K562 (cell line): Measurements from ENCODE around the gene C17orf50. TPM values are rescaled to one million over a fixed set of nuclear protein-coding genes. Genes with fewer than 3 reads are reported as not detected.

Experiments
- ARID1B ChIP-seq: fragments of 450-650 bp; IDR thresholded peaks from 2 replicates; pipeline ENCODE4 v1.6.1; 2016; ENCODE audit warnings: antibody characterized with exemption, mild to moderate bottlenecking, inconsistent platforms
- CHD2 ChIP-seq: IDR thresholded peaks from 2 replicates; pipeline ENCODE4 v1.6.1; 2011; ENCODE audit warnings: low read depth, low read length
- EHMT2 ChIP-seq: fragments of 450-650 bp; IDR thresholded peaks from 2 replicates; pipeline ENCODE4 v1.6.1; 2018; ENCODE audit warnings: antibody characterized with exemption
- GATAD2A ChIP-seq: fragments of 450-650 bp; IDR thresholded peaks from 2 replicates; pipeline ENCODE4 v1.6.1; 2017
- HDAC2 ChIP-seq: fragments of 450-650 bp; IDR thresholded peaks from 2 replicates; pipeline ENCODE4 v1.6.1; 2016; ENCODE audit warnings: mild to moderate bottlenecking
- HDAC3 ChIP-seq: fragments of 450-650 bp; IDR thresholded peaks from 2 replicates; pipeline ENCODE4 v1.6.1; 2018; ENCODE audit warnings: borderline replicate concordance, mild to moderate bottlenecking, moderate library complexity; ENCODE audit not compliant: partially characterized antibody
- HDGF ChIP-seq: fragments of 450-650 bp; IDR thresholded peaks from 2 replicates; pipeline ENCODE4 v1.6.1; 2016
- HNRNPH1 ChIP-seq: fragments of 200-400 bp; formaldehyde crosslinking; optimal IDR thresholded peaks from 2 replicates; pipeline ENCODE3; 2017; ENCODE audit warnings: low read depth, mild to moderate bottlenecking, low read length, moderate library complexity
- MAFG ChIP-seq: fragments of 450-650 bp; conservative IDR thresholded peaks from 2 replicates; pipeline ENCODE4 v1.6.1; 2016; ENCODE audit warnings: missing genetic modification characterization, missing compliant biosample characterization
- MIER1 ChIP-seq: fragments of 450-650 bp; IDR thresholded peaks from 2 replicates; pipeline ENCODE4 v1.6.1; 2016; ENCODE audit warnings: antibody characterized with exemption, mild to moderate bottlenecking, low read depth
- PRMT5 ChIP-seq: sonication (generic); formaldehyde crosslinking; IDR thresholded peaks from 2 replicates; pipeline ENCODE4 v1.5.0; 2020; ENCODE audit warnings: missing genetic modification reagents
- RBM22 ChIP-seq: fragments of 200-400 bp; formaldehyde crosslinking; IDR thresholded peaks from 2 replicates; pipeline ENCODE4 v1.6.1; 2018; ENCODE audit warnings: low read length, low read depth; ENCODE audit not compliant: poor library complexity, severe bottlenecking
- RCOR1 ChIP-seq, 2 experiments: IDR thresholded peaks; 2 replicates each; pipeline ENCODE4 v1.6.1; 2012; ENCODE audit warnings: low read depth in 2 of 2, low read length in 2 of 2, borderline replicate concordance in 1 of 2, improper control_type of control experiment in 1 of 2
- ZNF197 ChIP-seq: fragments of 200-800 bp; sonication (Bioruptor generic); IDR thresholded peaks from 2 replicates; pipeline ENCODE4 v1.6.1; 2016; ENCODE audit warnings: low read depth, missing genetic modification characterization, missing compliant biosample characterization
- ZNF668 ChIP-seq: fragments of 250-450 bp; sonication (Bioruptor Pico); IDR thresholded peaks from 2 replicates; pipeline ENCODE4 v1.8.0; 2022; ENCODE audit warnings: mild to moderate bottlenecking, inconsistent platforms
- ZNF695 ChIP-seq: fragments of 450-650 bp; formaldehyde crosslinking; IDR thresholded peaks from 2 replicates; pipeline ENCODE4 v1.4.0; 2020; ENCODE audit warnings: mild to moderate bottlenecking, moderate library complexity
- polyA plus RNA-seq, 8 experiments: library from polyadenylated mRNA; depleted of rRNA in 4 of 8; stranded (reverse) in 5 of 8; unstranded in 3 of 8; fragments of >200 nt; fragmentation: Nextera tagmentation in 2 of 8; fragmentation: Illumina TruSeq in 1 of 8; extraction: Ambion mirVana in 2 of 8; extraction: Trizol in 1 of 8; gene quantifications; 2 replicates each; pipeline versions ENCODE4 v1.2.1 to v1.2.3, GENCODE V29; 2011 to 2014; ENCODE audit warnings: inconsistent platforms in 1 of 8, missing spikeins in 1 of 8
- total RNA-seq, 7 experiments: library from RNA; depleted of rRNA in 6 of 7; stranded (reverse); fragments of >200 nt in 6 of 7; fragmentation: Illumina TruSeq in 2 of 7; extraction: Trizol in 2 of 7; gene quantifications; 2 replicates each; pipeline versions ENCODE4 v1.2.1 to v1.2.3, GENCODE V29; 2011 to 2021; ENCODE audit warnings: low replicate concordance in 1 of 7
- TF ChIP-seq, protein P1 (sequence below): fragments of 450-650 bp; conservative IDR thresholded peaks from 2 replicates; pipeline ENCODE4 v1.6.1; 2016; ENCODE audit warnings: missing genetic modification characterization, low read depth, mild to moderate bottlenecking, control low read depth, missing compliant biosample characterization

C17orf50 gene
- total and polyA plus RNA-seq, 9 of the 15 experiments (the other 6 are each of a cell fraction or from before 2014, with no cell fraction given) = not detected

DNA sequence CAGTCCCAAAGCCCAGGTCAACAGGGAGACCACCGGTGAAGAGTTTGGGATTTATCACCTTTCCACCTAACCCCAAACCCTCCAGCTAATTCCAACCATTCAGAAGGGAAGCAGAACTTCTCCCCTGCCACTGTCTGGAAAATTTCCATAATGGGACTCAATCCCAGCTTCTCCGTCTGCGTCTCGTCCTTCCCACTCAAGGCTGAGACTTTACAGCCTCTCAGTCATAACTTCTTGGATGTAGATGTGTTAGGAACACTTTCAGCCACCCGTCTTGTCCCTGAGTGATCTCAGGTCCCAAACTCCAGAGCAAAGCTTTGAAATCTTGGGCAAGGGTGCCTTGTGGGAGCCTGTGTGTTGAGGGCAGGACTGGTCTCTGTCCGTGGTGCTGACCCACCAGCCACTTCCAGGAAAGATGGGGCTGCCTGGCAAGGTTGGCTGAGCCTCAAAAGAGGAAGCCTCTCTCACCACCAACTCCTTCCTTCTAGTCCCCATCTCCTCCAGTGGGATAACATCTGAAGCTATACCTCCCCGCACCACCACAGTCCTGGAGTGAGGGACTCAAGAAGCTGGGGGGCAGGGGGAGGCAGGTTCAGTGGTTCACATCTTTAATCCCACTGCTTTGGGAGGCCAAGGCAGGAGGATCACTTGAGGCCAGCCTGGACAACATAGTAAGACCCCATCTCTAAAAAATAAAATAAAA lies 16.9 kb upstream of the C17orf50 start (continued):
- TF ChIP-seq ARID1B (no peak), ZNF668 (CRISPR knock-in tag) (no peak), ZNF197 (CRISPR knock-in tag) (peak; percentile 54; the same call in 1 of the 2 replicates), RBM22 (no peak), HDAC2 (0 out of 2 replicates have a peak, but pooled peaks have one; percentile 32), MIER1 (peak; percentile 94), EHMT2 (peak; percentile 97), PRMT5 (0 out of 2 replicates have a peak, but pooled peaks have one; percentile 64), MAFG (tag) (no peak), HDAC3 (no peak), CHD2 (no peak), ZNF695 (CRISPR knock-in tag) (no peak), GATAD2A (no peak), HDGF (no peak), RCOR1 (IDR thresholded peaks at IDR 0.05; ENCODE audit: borderline replicate concordance in 1 of 2, low read depth in 2 of 2, low read length in 2 of 2) (0 out of 4 replicates have a peak, but pooled peaks of 1 of the 2 experiments have one; percentile 37), HNRNPH1 (no peak)
- TF ChIP-seq, protein P1, sequence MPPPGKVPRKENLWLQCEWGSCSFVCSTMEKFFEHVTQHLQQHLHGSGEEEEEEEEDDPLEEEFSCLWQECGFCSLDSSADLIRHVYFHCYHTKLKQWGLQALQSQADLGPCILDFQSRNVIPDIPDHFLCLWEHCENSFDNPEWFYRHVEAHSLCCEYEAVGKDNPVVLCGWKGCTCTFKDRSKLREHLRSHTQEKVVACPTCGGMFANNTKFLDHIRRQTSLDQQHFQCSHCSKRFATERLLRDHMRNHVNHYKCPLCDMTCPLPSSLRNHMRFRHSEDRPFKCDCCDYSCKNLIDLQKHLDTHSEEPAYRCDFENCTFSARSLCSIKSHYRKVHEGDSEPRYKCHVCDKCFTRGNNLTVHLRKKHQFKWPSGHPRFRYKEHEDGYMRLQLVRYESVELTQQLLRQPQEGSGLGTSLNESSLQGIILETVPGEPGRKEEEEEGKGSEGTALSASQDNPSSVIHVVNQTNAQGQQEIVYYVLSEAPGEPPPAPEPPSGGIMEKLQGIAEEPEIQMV (tag) = no peak
